ENCODE results near the gene IL4R.

DNA sequence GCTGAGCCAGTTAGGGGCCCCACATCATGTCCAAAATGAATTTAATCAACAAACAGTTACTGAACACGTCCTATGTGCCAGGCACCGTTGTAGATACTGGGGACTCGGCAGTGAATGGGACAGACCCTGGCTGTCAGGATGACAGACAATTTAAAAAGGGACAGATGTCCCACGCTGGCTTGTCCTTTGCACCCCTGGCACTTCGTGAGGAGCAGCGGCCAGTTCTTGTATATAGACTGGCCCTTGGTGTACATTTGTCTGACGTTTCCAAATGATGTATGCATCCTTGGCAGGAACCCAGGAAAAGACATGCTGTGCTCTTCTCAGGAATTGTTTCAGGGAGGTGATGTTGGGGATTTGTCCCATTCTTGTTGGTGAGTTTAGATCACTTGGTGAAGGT, 21.1 kb downstream of the IL4R start:
- TF ChIP-seq, protein P1, sequence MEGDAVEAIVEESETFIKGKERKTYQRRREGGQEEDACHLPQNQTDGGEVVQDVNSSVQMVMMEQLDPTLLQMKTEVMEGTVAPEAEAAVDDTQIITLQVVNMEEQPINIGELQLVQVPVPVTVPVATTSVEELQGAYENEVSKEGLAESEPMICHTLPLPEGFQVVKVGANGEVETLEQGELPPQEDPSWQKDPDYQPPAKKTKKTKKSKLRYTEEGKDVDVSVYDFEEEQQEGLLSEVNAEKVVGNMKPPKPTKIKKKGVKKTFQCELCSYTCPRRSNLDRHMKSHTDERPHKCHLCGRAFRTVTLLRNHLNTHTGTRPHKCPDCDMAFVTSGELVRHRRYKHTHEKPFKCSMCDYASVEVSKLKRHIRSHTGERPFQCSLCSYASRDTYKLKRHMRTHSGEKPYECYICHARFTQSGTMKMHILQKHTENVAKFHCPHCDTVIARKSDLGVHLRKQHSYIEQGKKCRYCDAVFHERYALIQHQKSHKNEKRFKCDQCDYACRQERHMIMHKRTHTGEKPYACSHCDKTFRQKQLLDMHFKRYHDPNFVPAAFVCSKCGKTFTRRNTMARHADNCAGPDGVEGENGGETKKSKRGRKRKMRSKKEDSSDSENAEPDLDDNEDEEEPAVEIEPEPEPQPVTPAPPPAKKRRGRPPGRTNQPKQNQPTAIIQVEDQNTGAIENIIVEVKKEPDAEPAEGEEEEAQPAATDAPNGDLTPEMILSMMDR (IDR thresholded peaks at IDR 0.05): no peak
- TF ChIP-seq POLR2A (IDR thresholded peaks at IDR 0.05): no peak

All from testis (tissue), 2 donors.